Activated naive CD8-positive, alpha-beta T cell treated with anti-CD3 and anti-CD28 coated beads, Interleukin-2, amount 50 U/mL, for 24 hours (primary cell): ENCODE data around the gene PDZRN4.

Experiments
- ATAC-seq: fragments of 150-1000 bp; cut with Tn5 transposase; one replicate; pipeline ENCODE4 v1.10.0; 2021
- DNase-seq: peaks from one replicate; pipeline ENCODE4 v3.0.0; 2021
- H3K27ac Mint-ChIP-seq: one replicate; pipeline ENCODE4 v1.8.0; 2021; ENCODE audit warnings: mild to moderate bottlenecking, mixed read lengths
- H3K27me3 Mint-ChIP-seq: one replicate; pipeline ENCODE4 v1.8.0; 2021; ENCODE audit warnings: mixed read lengths
- H3K36me3 Mint-ChIP-seq: one replicate; pipeline ENCODE4 v1.8.0; 2021; ENCODE audit warnings: low read depth, mixed read lengths
- H3K4me1 Mint-ChIP-seq: one replicate; pipeline ENCODE4 v1.8.0; 2021; ENCODE audit warnings: mixed read lengths
- H3K4me3 Mint-ChIP-seq: one replicate; pipeline ENCODE4 v1.8.0; 2021; ENCODE audit warnings: mild to moderate bottlenecking, moderate library complexity, mixed read lengths
- H3K9me3 Mint-ChIP-seq: one replicate; pipeline ENCODE4 v1.8.0; 2021; ENCODE audit warnings: mixed read lengths

PDZRN4 gene

DNA sequence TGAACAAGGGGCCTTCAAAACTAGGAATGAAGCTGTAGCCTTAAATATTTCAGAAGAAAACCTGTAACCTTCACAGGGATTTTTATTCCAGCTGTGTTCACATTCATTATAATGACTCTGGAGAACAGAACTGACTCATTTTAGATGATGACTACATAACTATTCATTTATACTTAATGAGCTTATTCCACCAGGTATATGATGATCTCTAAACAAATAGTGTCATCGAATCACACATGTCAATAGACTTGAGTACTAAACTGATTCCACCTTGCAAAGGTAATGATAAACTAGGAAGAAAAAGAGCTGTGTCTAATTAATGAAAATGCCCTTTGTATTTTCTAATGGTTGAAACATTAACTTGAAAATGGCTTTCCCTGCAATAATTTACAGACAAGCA is 433.2 kb downstream of the PDZRN4 start:
- ATAC-seq (no peak), DNase-seq (no peak)
- no peak overlapping the region for H3K4me3 Mint-ChIP-seq
- H3K27ac Mint-ChIP-seq: no peak overlapping the region
- no peaks in the 10 kb centered on the region for H3K36me3 Mint-ChIP-seq
- peaks cover 4% of the 10 kb centered on the region for H3K9me3 Mint-ChIP-seq
- H3K27me3 Mint-ChIP-seq: peaks cover 5% of the 10 kb centered on the region
- no peaks in the 10 kb centered on the region for H3K4me1 Mint-ChIP-seq
